Endothelial cell (in vitro differentiated cells): ENCODE results near the gene FIP1L1. TPM values are rescaled to one million over a fixed set of nuclear protein-coding genes. Genes with fewer than 3 reads are reported as not detected.
A peak's percentile ranks its signal among the peaks of the same experiment; 100 is the strongest.

ENCODE experiments used
- DNase-seq: peaks from one replicate; pipeline ENCODE4 v3.0.0; 2021; ENCODE audit warnings: low spot score
- H3K27ac Mint-ChIP-seq: one replicate; pipeline ENCODE4 v1.8.0; 2021; ENCODE audit warnings: mixed read lengths, inconsistent platforms; ENCODE audit not compliant: unreplicated experiment
- H3K27me3 Mint-ChIP-seq: one replicate; pipeline ENCODE4 v1.8.0; 2021; ENCODE audit warnings: mild to moderate bottlenecking, moderate library complexity, mixed read lengths, inconsistent platforms; ENCODE audit not compliant: unreplicated experiment
- H3K36me3 Mint-ChIP-seq: one replicate; pipeline ENCODE4 v1.8.0; 2021; ENCODE audit warnings: mild to moderate bottlenecking, low read depth, mixed read lengths, inconsistent platforms; ENCODE audit not compliant: unreplicated experiment
- H3K4me1 Mint-ChIP-seq: one replicate; pipeline ENCODE4 v1.8.0; 2021; ENCODE audit warnings: mild to moderate bottlenecking, mixed read lengths, inconsistent platforms; ENCODE audit not compliant: unreplicated experiment
- H3K4me3 Mint-ChIP-seq: one replicate; pipeline ENCODE4 v1.8.0; 2021; ENCODE audit warnings: mild to moderate bottlenecking, mixed read lengths, inconsistent platforms; ENCODE audit not compliant: unreplicated experiment
- H3K9me3 Mint-ChIP-seq: one replicate; pipeline ENCODE4 v1.8.0; 2021; ENCODE audit warnings: mixed read lengths, inconsistent platforms; ENCODE audit not compliant: unreplicated experiment
- CTCF ChIP-seq: fragments of 200-600 bp; sonication (generic); IDR thresholded peaks from one replicate; pipeline ENCODE4 v1.5.0; 2021; ENCODE audit warnings: antibody characterized with exemption; ENCODE audit not compliant: unreplicated experiment
- total RNA-seq: library from RNA; stranded (reverse); fragmentation: NEBNext Ultra II Directional; extraction: Animal tissue kit (Norgen Biotek cat#: 25700); gene quantifications from one replicate; pipeline ENCODE4 v1.2.1, GENCODE V29; 2021; ENCODE audit not compliant: unreplicated experiment

The FIP1L1 gene
- total RNA-seq, 1 donor from 2014 or later: 55.6 TPM

GRCh38 chr4:53362093-53362492 is 15.3 kb upstream of the FIP1L1 start:
- no peak for TF ChIP-seq CTCF
- Mint-ChIP-seq H3K9me3 (no peaks in the 10 kb centered on the region), H3K4me1 (peaks cover 16% of the 10 kb centered on the region), H3K27ac (no peak overlapping the region), H3K36me3 (peaks cover 5% of the 10 kb centered on the region), H3K4me3 (no peak overlapping the region), H3K27me3 (peaks cover 4% of the 10 kb centered on the region)
- no peak for DNase-seq

- peak overlapping the region; percentile 95 for H3K4me3 Mint-ChIP-seq
- H3K9me3 Mint-ChIP-seq: no peaks in the 10 kb centered on the region
- peaks cover 5% of the 10 kb centered on the region for H3K36me3 Mint-ChIP-seq
- H3K27me3 Mint-ChIP-seq: peaks cover 5% of the 10 kb centered on the region
- no peak for DNase-seq
- H3K4me1 Mint-ChIP-seq: peaks cover 16% of the 10 kb centered on the region
- no peak for TF ChIP-seq CTCF
- no peak overlapping the region for H3K27ac Mint-ChIP-seq
These were observed 12.8 kb upstream of the FIP1L1 start for GRCh38 chr4:53364624-53365023.

GRCh38 chr4:53365121-53365485 is 12.3 kb upstream of the FIP1L1 start:
- peak; percentile 17 for DNase-seq
- peak overlapping the region; percentile 95 for H3K4me3 Mint-ChIP-seq
- H3K4me1 Mint-ChIP-seq: peaks cover 16% of the 10 kb centered on the region
- no peaks in the 10 kb centered on the region for H3K9me3 Mint-ChIP-seq
- TF ChIP-seq CTCF: no peak
- H3K36me3 Mint-ChIP-seq: peaks cover 5% of the 10 kb centered on the region
- H3K27me3 Mint-ChIP-seq: peaks cover 5% of the 10 kb centered on the region
- peak overlapping the region; percentile 13 for H3K27ac Mint-ChIP-seq

- DNase-seq: peak; percentile 96
- peaks cover 5% of the 10 kb centered on the region for H3K36me3 Mint-ChIP-seq
- H3K4me1 Mint-ChIP-seq: peaks cover 16% of the 10 kb centered on the region
- no peaks in the 10 kb centered on the region for H3K9me3 Mint-ChIP-seq
- H3K27me3 Mint-ChIP-seq: peaks cover 5% of the 10 kb centered on the region
- no peak for TF ChIP-seq CTCF
- peak within 1 kb of the TSS; percentile 55 for H3K27ac Mint-ChIP-seq
- peak within 1 kb of the TSS; percentile 95 for H3K4me3 Mint-ChIP-seq
These were observed 11.7 kb upstream of the FIP1L1 start, which contains the start of gene SCFD2 for GRCh38 chr4:53365486-53366300. TSS of gene SCFD2 (minus strand) at chr4:53366061.

- H3K27ac Mint-ChIP-seq: peak overlapping the region; percentile 55
- peaks cover 5% of the 10 kb centered on the region for H3K27me3 Mint-ChIP-seq
These were observed 11.1 kb upstream of the FIP1L1 start for GRCh38 chr4:53366301-53366716.

More at GRCh38 chr4:53366301-53366716, 11.1 kb upstream of the FIP1L1 start:
- DNase-seq: no peak
- TF ChIP-seq CTCF: no peak
- Mint-ChIP-seq H3K9me3 (no peaks in the 10 kb centered on the region), H3K36me3 (peaks cover 5% of the 10 kb centered on the region), H3K4me1 (peaks cover 16% of the 10 kb centered on the region), H3K4me3 (peak overlapping the region; percentile 95)
